ENCODE data around the gene HS6ST3. TPM values are rescaled to one million over a fixed set of nuclear protein-coding genes. Genes with fewer than 3 reads are reported as not detected.

HS6ST3 gene
- total and polyA plus RNA-seq, 2 donors (not counting 3 experiments of a cell fraction or from before 2014, with no cell fraction given): 0.03 to 0.15 TPM

- H2AFZ ChIP-seq (ENCODE audit: low read depth, low read length): no peak overlapping the region
- TF ChIP-seq MYC (IDR thresholded peaks at IDR 0.05; ENCODE audit: low read depth, low read length) (no peak), CTCF (IDR thresholded peaks at IDR 0.05; ENCODE audit: extremely low read depth in 1 of 2, insufficient read depth in 1 of 2, low read depth in 1 of 2, low read length in 2 of 2) (no peak), POLR2A (IDR thresholded peaks at IDR 0.05; ENCODE audit: low read depth, low read length) (no peak), FOS (IDR thresholded peaks at IDR 0.05; ENCODE audit: borderline replicate concordance, insufficient read depth, low read length) (no peak), GATA2 (IDR thresholded peaks at IDR 0.05; ENCODE audit: insufficient read depth, insufficient read length, low read depth, low read length) (no peak), JUN (IDR thresholded peaks at IDR 0.05; ENCODE audit: borderline replicate concordance, insufficient read depth, insufficient read length, low read depth) (no peak), EZH2 (IDR thresholded peaks at IDR 0.05; ENCODE audit: borderline replicate concordance, low read depth, low read length, severe bottlenecking) (no peak), POLR2AphosphoS5 (IDR thresholded peaks at IDR 0.05; ENCODE audit: insufficient read depth, low read depth, low read length) (no peak), MAX (IDR thresholded peaks at IDR 0.05; ENCODE audit: insufficient read depth, insufficient read length) (no peak)
- intact Hi-C loops (cut with micrococcal nuclease) (no loop called here), dilution Hi-C loops (cut with MboI; ENCODE audit: extremely low pct_ligation_motif_present, low sequenced_read_pairs) (no loop called here)
- H3K36me3 ChIP-seq (ENCODE audit: control insufficient read depth in 2 of 2, extremely low read depth in 1 of 2, insufficient read depth in 2 of 2, low read length in 2 of 2): no peaks in the 10 kb centered on the region
- no peak overlapping the region for H3K27ac ChIP-seq (ENCODE audit: insufficient read depth, low read depth, low read length)
- no peaks in the 10 kb centered on the region for H4K20me1 ChIP-seq (replicated peaks; ENCODE audit: control insufficient read depth, extremely low read depth, insufficient read depth, low read length)
- H3K4me1 ChIP-seq (ENCODE audit: control insufficient read depth, extremely low read depth, insufficient read depth, low read length): no peaks in the 10 kb centered on the region
- no peaks in the 10 kb centered on the region for H3K9me3 ChIP-seq (replicated peaks; ENCODE audit: control insufficient read depth, insufficient read depth, low read length)
- no TSS peak for BruUV-seq (replicated peaks)
- no peaks in the 10 kb centered on the region for H3K9me1 ChIP-seq (replicated peaks; ENCODE audit: control insufficient read depth, extremely low read depth, insufficient read depth, low read length)
- ChIA-PET POLR2A (no interaction called here), CTCF (interaction anchor here (1.0 kb wide), 1 partner anchor 9 kb away, joined by 3 read pairs; no protein-coding TSS in a partner anchor)
- FAIRE-seq (no peak), DNase-seq (ENCODE audit: low read depth, low spot score) (no peak)
- H3K27me3 ChIP-seq (ENCODE audit: control insufficient read depth in 2 of 2, insufficient read depth in 2 of 2, low read length in 2 of 2): peaks cover 15 to 22% of the 10 kb centered on the region in 2 experiments
- no peak overlapping the region for H3K9ac ChIP-seq (replicated peaks; ENCODE audit: extremely low read depth, insufficient read depth, low read length)
- no peak overlapping the region for H3K4me2 ChIP-seq (ENCODE audit: insufficient read depth, low read length)
- H3K4me3 ChIP-seq (replicated peaks in 1 of 3; ENCODE audit: insufficient read depth in 1 of 3, low read depth in 1 of 3, low read length in 3 of 3): no peak overlapping the region
- H3K79me2 ChIP-seq (ENCODE audit: control insufficient read depth, insufficient read depth, low read length): no peaks in the 10 kb centered on the region
Observed at GRCh38 chr13:96068729-96069128, 21.2 kb upstream of the HS6ST3 start.

All from endothelial cell of umbilical vein (primary cell).